ENCODE data around the gene ZNF584. TPM values are rescaled to one million over a fixed set of nuclear protein-coding genes. Genes with fewer than 3 reads are reported as not detected.
"Not testable (repeated sequence)": the region's sequence is repeated elsewhere in the genome, so short reads cannot be mapped to it uniquely, and the experiment has no call there.

The ZNF584 gene
- total RNA-seq, result 8.0 and 9.0 TPM in 2 replicates

- intact Hi-C loops (cut with micrococcal nuclease), result loop anchor here (1.0 to 10.0 kb wide), 17 partner anchors 21 to 1164 kb away; partner anchors contain the start of genes ERVK3-1, RPS5, ZBTB45 and ZNF132
Observed at GRCh38 chr19:58408152-58409009, at the start of gene ZNF584. TSS of gene ZNF584 (plus strand) at chr19:58408649. CDS start at chr19:58409148, 499 bp downstream.

- intact Hi-C loops (cut with micrococcal nuclease), result loop anchor here (1.0 kb wide), 12 partner anchors 15 to 182 kb away; partner anchors contain the start of genes ERVK3-1, RPS5, TRIM28 and ZBTB45
Observed at GRCh38 chr19:58361900-58362271, 46.6 kb upstream of the ZNF584 start.

GRCh38 chr19:58362272-58362994 lies 46.0 kb upstream of the ZNF584 start, which contains the start of gene ZNF497:
TSS of gene ZNF497 (minus strand) at chr19:58362751. CDS start at chr19:58357635, 5,116 bp downstream.
- intact Hi-C loops (cut with micrococcal nuclease), result loop anchor here (1.0 kb wide), 12 partner anchors 15 to 182 kb away; partner anchors contain the start of genes ERVK3-1, RPS5, TRIM28 and ZBTB45

GRCh38 chr19:58364146-58364545 lies 44.3 kb upstream of the ZNF584 start:
- intact Hi-C loops (cut with micrococcal nuclease), result no loop called here

GRCh38 chr19:58366585-58367430 lies 41.6 kb upstream of the ZNF584 start:
- intact Hi-C loops (cut with micrococcal nuclease), result no loop called here

GRCh38 chr19:58367698-58368454 lies 40.6 kb upstream of the ZNF584 start:
- intact Hi-C loops (cut with micrococcal nuclease), result no loop called here

- intact Hi-C loops (cut with micrococcal nuclease), result no loop called here
Observed at GRCh38 chr19:58368561-58369360, 39.7 kb upstream of the ZNF584 start.

- intact Hi-C loops (cut with micrococcal nuclease), result no loop called here
Observed at GRCh38 chr19:58372311-58373133, 35.9 kb upstream of the ZNF584 start.

- intact Hi-C loops (cut with micrococcal nuclease), result no loop called here
Observed at GRCh38 chr19:58374200-58374599, 34.2 kb upstream of the ZNF584 start.

- intact Hi-C loops (cut with micrococcal nuclease), result not testable (repeated sequence)
Observed at GRCh38 chr19:58376724-58377123, 31.7 kb upstream of the ZNF584 start.

- intact Hi-C loops (cut with micrococcal nuclease), result no loop called here
Observed at GRCh38 chr19:58379246-58379645, 29.2 kb upstream of the ZNF584 start.

GRCh38 chr19:58380037-58380661 lies 28.3 kb upstream of the ZNF584 start:
- intact Hi-C loops (cut with micrococcal nuclease), result loop anchor here (2.0 to 10.0 kb wide), 2 partner anchors 565 to 1017 kb away; partner anchors contain the start of genes TRAPPC2B, ZNF547 and ZNF552

- intact Hi-C loops (cut with micrococcal nuclease), result loop anchor here (1.0 to 10.0 kb wide), 18 partner anchors 19 to 1018 kb away; partner anchors contain the start of genes CHMP2A, ERVK3-1, MZF1 and TRAPPC2B
Observed at GRCh38 chr19:58380662-58381459, 27.6 kb upstream of the ZNF584 start, which contains the start of gene ZNF837. TSS of gene ZNF837 (minus strand) at chr19:58381030. CDS start at chr19:58369332, 11,698 bp downstream.

GRCh38 chr19:58381460-58382212 lies 26.8 kb upstream of the ZNF584 start:
- intact Hi-C loops (cut with micrococcal nuclease), result loop anchor here (1.0 to 10.0 kb wide), 18 partner anchors 19 to 1019 kb away; partner anchors contain the start of genes CHMP2A, ERVK3-1, MZF1 and TRAPPC2B

- intact Hi-C loops (cut with micrococcal nuclease), result loop anchor here (10.0 kb wide), 1 partner anchor 568 kb away; the partner anchor contains the start of gene ZNF552
Observed at GRCh38 chr19:58382997-58383603, 25.3 kb upstream of the ZNF584 start.

Data from T-helper 1 cell treated with Interleukin-12 subunit alpha and Interleukin-12 subunit beta and Interleukin-4 antibody, amounts not matched to agents 30 ng/mL and 1 ng/mL, for 36 hours (primary cell).